Fibroblast of skin of back (primary cell): ENCODE data around the gene VSTM2B.

Source experiments
- DNase-seq: peaks from one replicate; pipeline ENCODE4 v3.0.0-alpha.2; 2013

Gene VSTM2B

DNA sequence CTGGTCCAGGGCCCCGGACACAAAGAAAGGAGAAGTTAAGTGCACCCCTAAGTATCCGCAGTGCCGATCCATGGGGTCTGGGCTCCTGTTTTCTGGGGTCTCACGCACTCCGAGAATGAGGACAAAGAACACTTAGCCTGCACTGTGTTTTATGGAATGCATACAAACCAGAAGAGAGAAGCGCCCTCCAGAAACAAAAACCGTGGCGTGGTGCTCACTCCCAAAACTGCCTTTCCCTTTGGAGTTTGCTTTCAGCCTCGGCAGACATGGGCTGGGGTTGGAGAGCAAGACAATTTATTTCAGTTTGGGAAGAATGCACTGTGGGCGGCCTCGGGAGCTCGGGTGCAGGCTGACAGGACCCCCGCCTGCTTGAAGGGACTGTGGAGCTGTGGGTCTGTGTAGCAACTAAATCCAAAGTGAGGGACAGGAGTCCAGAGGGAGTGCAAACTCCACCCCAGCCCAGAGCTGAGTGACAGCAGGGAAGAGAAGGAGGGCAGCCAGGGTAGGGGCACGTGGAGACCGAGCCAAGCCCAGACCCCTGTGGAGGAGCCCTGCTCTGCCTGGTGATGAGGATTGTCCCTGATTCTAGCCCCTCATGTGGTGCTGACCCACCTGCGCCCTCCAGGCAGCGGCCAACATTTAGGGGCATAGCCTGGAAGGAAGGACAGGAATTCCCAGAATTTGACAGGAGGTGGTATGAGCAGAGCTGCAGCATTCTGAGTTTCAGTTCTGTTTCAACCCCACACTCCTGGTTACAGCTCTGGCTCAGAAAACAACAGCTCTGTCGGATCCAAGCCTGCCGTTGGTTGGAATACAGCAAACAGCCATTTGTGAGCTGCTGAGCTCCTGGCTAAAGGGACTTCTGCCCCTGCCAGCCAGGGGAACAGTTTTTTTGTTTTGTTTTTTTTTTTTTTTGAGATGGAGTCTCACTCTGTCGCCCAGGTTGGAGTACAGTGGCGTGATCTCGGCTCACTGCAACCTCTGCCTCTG is 42.5 kb downstream of the VSTM2B start:
- DNase-seq, result no peak

DNA sequence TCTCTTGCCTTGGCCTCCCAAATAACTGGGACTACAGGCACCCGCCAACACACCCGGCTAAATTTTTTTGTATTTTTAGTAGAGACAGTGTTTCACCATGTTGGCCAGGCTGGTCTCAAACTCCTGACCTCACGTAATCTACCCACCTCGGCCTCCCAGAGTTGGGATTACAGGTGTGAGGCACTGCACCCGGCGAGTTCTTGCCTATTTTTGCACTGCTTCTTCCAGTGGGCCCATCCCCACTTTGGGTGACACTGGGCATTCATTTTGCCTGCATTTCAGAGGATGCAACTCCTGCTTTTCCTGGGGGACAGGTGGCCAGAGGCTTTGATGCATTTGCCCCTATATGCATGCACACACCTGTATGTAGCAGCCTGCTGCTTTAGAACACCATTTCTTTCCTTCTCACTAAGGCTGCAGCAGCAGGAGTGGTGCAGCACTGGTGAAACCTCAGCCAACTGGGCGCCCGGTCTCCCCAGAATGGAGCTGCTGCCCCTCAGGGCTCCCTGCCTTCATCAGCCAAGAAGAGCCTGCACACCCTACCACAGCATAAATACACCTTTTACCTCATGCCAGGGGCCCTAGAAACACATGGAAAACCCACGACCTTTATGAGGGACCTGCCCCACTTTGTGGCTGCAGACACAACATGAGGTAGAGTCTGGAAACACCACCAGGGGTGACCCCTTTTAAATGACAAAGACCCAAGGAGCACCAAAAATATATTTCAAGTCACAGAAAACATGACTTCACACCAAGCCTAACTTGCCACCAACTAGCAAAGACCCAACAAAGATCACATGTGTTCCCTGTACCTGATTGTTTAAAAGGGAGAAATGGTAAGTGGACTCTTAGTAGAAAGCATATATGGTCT is 43.5 kb downstream of the VSTM2B start:
- no peak for DNase-seq

DNA sequence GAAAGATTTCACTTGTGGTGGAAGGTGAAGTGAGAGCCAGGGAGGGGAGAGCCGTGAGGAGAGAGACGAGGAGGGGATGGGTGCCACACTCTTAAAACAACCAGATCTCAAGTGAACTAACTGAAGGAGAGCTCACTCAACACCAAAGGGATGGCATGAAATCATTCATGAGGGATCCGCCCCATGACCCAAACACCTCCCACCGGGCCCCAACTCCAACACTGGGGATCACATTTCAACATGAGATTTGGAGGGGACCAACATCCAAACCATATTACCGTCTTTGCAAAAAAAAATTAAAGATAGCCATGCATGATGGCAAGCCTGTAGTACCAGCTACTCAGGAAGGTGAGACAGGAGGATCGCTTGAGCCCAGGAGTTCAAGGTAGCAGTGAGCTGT is 45.4 kb downstream of the VSTM2B start:
- no peak for DNase-seq

DNA sequence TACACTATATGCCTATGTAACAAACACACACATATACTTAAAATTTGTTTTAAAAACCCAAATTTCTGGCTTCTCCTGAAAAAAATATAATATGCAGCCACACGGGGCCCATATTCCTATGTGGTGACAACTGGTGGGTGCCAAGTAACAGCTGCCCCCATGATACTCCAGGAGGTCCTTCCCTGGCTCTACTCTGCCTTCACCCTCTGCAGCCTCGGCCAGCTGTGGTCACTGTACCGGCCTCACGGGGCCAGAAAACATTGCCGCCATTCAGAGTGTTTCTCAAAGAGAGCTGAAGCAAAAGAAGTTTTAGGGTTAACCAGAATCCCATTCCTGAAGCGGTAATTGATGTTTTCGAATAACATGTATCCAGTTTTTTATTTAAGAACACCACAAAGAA is 47.7 kb downstream of the VSTM2B start:
- no peak for DNase-seq

DNA sequence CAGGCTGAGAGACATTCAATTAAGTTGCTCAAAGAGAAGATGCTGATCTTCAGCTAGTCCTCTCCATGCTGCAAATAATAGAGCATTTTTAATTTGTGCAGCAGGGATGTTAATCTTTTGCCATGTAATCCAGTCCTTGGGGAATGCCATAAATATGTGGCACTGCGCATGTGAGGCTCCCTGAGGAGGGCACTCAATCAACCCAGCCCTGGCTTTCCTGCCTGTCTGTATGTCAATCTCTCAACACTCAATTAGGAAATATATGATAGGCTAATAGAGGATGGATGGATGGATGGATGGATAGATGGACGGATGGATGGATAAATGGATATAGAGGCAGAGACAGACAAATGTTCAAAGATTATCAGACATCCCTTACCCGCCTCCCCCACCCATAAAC is 48.7 kb downstream of the VSTM2B start:
- no peak for DNase-seq

DNA sequence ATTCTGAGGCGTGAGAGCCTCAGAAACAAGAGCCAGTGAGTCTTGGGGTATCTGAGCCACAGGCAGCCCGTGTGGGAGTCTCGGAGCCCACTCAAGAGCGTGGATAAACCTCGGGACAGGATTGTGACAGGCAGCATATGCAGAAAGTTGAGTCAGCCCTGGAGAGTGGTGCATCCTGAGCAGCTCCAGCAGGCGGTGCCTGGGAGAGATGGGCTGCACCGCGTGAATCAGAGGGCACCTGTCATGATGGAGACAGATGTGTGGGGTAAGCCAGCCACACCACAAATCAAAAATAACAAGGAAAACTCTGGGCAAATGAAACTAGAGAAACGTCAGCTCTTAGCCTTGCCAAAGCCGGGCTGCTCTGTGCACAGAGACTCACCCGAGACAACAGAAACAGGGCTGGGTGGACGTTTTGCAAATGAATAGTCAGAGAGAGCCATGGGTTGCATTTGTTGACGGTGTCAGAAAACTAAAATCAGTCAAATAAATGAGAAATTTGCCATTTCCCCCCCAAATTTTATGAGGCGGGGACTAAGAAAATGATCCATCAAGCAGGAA is 50.3 kb downstream of the VSTM2B start:
- no peak for DNase-seq

DNA sequence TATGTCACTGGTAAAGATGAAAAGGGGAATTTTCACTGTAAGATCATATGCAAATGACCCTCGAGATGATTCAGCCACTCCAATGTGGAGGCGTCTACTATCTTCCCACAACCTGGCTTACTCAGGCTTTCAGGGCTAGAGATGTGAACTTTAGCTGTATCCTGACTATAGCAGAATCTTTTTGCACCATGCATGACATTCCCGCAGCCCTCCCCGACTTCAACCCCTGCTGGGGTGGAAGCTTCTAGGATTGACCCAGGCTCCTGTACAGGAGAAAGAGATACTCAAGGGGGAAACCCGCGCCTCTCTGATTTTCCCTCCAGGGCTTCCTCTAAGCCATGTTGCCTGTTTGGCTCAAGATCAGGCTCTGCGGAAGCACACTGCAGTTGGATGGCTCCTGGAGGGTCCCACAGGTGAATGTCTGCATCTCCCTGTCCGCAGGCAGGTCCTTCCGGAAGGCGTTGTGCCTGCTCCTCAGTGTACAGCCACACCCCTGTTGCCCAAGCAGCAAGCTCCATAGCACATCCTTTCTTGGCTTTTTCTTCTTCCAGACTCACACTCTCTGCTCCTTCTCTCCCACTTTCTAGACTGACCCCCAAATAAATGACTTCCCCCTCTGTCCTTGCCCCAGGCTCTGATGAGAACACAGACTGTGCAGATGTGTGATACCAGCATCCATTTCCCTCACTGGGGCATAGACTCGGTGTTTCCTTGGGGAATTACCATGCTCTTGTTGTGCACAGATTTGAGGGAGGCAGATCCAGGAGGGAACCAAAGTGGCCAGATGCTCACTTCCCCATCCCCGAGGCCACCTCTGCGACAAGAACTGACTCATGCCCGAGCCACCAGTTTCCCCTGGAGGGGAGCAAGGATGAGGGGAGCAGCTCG is 51.2 kb downstream of the VSTM2B start:
- no peak for DNase-seq

DNA sequence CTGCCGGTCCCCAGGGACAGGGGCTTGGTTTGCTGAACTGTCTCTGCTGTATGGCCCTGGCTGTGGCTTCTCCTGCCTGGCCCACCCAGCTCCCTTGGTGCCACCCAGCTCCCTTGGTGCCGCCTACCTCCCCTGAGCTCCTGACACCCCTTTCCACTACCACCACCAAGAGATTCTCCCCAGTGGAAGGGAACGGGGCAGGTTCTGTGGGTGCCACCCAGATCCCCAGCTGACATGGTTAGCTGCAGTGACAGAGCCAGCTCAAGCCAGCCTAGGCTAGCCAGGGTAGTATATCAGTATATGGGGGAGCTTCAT is 51.8 kb downstream of the VSTM2B start:
- DNase-seq, result no peak

DNA sequence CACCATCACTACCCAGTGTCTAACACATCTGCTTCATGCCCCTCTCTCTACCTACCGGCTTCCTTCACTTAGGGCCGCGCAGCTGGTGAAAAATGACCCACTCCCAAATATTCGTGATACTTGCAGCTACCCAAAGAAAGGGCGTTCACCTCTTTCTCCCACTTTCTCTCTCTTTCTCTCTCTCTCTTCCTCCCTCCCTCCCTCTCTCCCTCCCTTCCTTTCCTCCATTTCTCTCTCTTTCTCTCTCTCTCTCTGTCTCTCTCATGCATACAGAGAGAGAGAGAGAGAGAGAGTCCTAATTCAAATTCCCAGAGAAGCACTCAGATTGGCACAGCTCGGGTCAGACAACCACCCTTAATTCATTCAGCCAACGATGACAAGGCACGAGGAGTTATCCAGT is 52.6 kb downstream of the VSTM2B start:
- DNase-seq, result no peak

DNA sequence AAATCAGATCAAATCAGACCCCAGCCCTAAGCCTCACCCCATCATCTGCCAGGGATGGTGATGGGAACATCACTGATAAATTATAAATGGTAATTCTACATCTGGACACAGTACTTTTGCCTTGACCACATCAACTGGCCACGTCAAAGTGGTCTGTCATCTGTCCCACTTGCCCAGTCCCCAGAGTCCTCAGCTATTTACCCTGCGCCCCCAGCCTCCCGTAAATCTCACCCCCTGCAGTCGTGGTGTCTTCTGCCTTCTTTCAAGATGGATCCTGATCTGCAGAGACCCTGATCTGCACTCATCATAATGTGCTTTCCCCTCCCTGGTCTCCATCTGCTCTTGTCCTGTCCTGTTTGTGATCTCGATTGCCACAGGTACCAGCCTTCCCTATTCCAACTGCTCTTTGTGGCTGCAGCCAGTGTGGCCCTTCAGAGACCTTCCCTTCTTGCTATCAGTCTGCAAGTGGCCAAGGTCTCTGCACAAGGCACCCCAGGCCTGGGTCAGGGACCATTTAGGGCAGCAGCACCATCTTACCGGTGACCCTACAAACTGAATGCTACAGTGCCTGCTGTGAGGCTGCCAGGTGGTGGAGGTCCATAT is 53.6 kb downstream of the VSTM2B start:
- DNase-seq, result no peak

DNA sequence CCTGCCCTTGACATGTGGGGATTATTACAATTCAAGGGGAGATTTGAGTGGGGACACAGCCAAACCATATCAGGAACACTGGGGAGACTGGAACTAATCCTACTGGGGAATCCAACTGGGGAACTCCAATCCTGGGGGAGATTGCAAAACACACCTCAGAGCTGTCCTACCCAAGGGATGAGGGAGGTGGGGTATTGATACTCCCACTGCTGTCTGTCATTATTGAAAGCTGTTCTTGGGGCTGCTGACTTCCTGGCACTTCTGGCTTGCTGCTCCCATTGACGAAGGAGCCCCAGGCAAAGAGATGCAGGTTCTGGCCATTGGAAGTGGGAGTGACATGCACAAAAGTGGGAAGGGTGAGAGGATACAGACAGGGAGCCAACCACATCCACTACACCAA is 55.6 kb downstream of the VSTM2B start:
- DNase-seq, result no peak

DNA sequence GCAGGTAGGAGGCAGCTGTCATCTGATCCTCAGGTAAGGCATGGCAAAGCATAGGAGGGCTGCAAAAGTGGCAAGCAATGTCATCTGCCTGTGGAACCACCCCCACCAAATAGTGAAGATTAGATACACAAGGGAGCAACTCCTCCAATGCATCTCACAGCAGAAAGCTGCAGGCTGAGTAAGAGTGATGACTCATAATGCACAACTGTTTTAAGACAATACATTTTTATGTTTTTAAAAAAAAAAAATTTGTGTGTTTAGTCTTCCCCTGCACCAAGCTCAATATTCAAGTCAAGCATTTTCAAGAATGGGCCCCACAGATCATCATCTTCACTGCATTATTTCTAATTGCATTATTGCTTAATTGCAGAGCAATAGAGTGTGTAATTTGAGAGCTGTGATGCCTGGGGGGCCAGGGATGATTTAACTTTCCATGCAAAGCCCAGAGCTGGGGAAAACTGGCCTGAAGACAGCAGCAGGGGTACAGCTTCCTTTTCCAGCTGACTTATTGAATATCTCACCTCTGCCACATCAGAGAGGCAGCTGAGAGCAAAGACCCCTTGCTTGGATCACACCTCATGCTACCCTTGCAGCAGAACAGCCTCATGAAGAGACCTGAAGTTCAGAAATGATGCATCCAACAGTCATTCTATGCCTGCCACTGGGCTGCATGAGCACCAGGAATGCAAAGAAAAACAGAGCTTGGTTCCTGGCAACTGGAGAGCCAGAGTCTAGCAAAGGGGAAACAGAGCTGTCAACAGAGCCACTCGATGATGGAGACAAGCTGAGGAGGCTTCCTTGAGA is 57.6 kb downstream of the VSTM2B start:
- DNase-seq, result peak; percentile 41

DNA sequence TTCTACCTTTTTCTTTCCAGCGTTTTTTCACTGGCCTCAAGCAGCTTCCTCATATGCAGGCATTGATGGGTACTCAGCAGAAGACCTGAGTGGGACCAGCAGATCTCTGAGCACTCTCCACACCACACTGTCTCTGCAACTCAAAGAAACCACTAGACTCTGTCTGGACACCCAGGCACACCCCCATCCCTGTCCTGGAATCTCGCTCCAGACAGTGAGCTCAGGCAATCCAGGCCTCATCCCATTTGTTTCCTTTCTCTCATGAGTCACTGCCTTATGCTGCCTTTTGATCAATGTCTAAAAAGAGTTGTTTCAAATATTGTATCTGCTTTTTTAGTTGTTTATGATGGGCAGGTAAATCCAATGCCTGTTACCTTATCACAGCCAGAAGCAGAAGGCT is 60.6 kb downstream of the VSTM2B start:
- DNase-seq, result no peak

DNA sequence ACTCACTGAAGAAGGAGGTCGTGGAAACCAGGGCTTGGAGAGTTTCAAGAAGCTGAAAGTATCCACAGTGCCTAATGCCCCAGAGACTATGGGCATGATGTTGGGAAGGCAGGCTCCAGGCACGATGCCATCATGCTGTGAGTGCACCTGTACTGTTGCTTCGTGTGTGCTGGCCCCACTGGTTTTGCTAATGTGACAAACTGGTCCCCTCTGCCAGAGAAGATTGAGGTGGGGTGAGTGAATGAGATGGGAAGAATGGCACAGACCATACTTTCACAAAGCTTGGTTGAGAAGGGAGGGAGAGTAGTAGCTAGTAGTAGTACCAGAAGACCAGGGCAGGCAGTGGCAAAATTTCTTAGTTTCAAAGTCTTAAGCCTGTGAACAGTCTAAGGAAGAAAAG is 61.3 kb downstream of the VSTM2B start:
- DNase-seq, result no peak

DNA sequence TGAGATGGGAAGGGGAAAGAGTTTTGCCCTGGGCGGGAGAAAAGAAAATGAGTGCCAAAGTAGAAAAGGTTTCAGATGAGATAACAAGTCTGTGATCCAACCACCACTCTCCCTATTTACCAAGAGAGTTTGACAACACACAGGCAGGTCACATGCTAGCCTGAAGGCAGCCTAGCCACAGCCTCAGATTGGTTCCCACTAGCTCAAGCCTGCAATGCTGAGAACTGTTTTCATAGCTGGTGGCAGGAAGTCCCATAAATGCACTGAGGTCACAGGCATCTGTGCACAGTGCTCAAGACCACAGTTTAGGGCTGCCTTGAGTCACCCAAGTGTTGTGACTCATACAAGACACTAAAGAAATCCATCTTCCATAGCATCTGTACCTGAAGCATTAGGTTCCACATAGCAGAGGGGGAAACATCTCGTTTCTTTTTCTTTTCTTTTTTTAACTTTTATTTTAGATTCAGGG is 61.8 kb downstream of the VSTM2B start:
- peak; percentile 39 for DNase-seq

DNA sequence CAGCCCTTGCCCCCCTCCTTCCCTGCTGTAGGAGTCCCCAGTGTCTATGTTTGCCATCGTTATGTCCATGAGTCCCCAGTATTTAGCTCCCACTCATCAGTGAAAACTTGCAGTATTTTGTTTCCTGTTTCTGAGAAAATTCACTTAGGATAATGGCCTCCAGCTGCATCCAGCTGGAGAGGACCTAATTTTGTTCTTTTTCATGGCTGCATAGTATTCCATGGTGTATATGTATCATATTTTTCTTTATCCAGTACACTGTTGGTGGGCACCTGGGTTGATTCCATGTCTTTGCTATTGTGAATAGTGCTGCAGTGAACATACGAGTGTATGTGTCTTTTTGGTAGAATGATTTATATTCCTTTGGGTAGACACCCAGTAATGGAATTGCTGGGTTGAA is 62.3 kb downstream of the VSTM2B start:
- DNase-seq, result no peak

DNA sequence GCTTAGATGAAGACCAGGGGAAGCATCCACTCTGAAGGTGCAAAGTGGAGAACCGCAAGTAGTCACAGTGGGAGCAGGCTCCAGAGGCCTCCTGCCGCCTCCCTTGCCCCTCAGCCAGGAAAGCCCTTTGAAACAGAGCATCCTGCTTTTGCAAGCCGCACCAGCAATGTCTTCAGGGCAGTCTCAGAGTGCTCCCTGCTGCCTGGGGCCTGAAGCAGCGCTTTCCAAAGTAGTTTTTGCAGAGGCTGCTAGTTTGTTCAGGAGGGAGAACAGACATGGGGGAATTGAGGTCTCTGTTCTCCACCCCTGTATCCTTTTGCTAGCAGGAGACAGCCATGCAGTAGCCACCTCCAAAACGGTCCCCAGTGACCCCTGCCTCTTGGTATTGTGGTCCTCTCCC is 64.5 kb downstream of the VSTM2B start:
- DNase-seq, result no peak

DNA sequence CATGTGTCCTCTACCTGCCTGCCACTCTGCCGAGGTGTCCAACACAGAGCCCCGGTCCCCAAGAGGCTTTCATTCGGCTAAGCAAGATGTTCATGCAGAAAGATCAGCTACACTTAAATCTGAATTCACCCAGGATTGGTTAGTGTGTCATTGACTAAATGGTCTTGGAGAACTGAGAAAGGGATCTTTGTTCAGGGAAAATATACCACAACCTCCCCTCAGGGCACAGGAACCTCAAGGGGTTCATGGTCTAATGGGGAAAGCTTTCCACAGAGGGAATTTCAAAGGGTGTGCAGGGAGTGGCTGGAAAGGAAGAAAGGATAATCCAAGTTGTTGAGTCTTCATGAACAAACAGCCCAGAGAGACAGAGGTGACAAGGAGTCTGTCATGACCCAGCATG is 65.9 kb downstream of the VSTM2B start:
- DNase-seq, result no peak

DNA sequence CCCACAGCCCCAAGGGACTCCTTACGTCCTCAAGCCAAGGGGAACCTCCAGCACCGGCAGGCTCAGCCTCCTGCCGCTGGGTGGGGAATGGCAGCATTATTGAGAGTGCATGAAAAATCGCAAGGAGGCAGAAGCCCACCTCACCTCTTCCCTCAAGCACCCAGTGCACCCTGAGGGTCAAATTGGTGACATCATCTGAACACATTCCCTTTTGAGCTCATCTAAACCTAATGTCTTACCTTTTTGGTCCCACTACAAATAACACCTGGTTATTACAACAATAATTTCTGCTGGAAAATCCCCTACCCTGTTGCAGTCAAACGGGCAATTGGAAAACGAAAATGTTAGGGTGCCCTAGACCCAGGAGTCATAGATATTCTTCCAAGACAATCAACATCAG is 68.1 kb downstream of the VSTM2B start:
- DNase-seq, result no peak

DNA sequence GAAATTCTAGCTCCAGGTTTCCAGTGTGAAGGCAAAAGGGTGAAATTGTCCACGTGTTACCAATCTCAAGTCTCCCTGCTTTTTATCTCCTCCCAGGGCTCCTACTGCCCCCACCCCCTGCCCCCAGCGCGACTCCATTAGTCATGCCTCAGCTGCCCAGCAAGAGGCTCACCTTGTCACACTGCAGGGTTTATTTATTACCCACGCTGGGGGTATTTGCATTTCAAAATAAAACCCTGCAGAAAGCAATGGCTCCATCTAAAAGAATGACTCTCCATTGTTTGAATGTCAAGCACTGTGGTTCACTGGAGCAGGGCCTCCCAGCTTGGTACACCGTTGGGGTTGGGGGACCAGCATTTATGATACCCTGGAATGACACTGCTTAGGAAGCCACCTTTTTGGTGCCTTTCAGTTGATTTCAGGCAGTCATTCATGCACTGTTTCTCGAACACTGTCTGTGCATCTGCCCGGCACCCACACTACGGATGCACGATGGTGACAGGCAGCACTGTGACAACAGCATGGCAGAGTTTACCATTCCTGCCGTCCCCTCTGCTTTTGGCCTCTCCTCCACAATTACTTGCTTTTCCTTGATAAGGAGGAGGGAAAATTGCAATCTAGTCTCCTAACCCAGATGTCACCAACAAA is 70.4 kb downstream of the VSTM2B start:
- DNase-seq, result no peak
